DOHH2 (cell line): Measurements from ENCODE around the gene RASGRF1.

Experiments used
- H3F3A ChIP-seq: fragments of 200-600 bp; sonication (generic), shearing (Covaris generic); 2 replicates; pipeline ENCODE4 v1.6.0; 2016; ENCODE audit warnings: antibody characterized with exemption, mild to moderate bottlenecking; ENCODE audit not compliant: control insufficient read depth, insufficient read depth
- H3K27ac ChIP-seq: fragments of 200-600 bp; sonication (generic); 2 replicates; pipeline ENCODE4 v1.5.1; 2014; ENCODE audit warnings: low read depth, mild to moderate bottlenecking, low read length, moderate library complexity
- H3K27me3 ChIP-seq: fragments of 200-600 bp; sonication (generic); 2 replicates; pipeline ENCODE4 v1.6.1; 2014; ENCODE audit warnings: mild to moderate bottlenecking, low read length, mixed read lengths; ENCODE audit not compliant: control insufficient read depth
- H3K36me3 ChIP-seq: fragments of 200-600 bp; sonication (generic); 2 replicates; pipeline ENCODE4 v1.6.1; 2014; ENCODE audit warnings: mild to moderate bottlenecking, low read length, moderate library complexity, mixed read lengths; ENCODE audit not compliant: control insufficient read depth
- H3K4me1 ChIP-seq: fragments of 200-600 bp; sonication (generic); 2 replicates; pipeline ENCODE4 v1.6.1; 2014; ENCODE audit warnings: mild to moderate bottlenecking, low read length, mixed read lengths; ENCODE audit not compliant: control insufficient read depth
- H3K4me2 ChIP-seq: fragments of 200-600 bp; sonication (generic); 2 replicates; pipeline ENCODE4 v1.6.0; 2014; ENCODE audit warnings: mild to moderate bottlenecking, low read length, moderate library complexity
- H3K4me3 ChIP-seq: fragments of 200-600 bp; sonication (generic); 2 replicates; pipeline ENCODE4 v1.5.1; 2014; ENCODE audit warnings: mild to moderate bottlenecking, low read length, mixed read lengths
- H3K79me2 ChIP-seq: fragments of 200-600 bp; sonication (generic); 2 replicates; pipeline ENCODE4 v1.6.1; 2014; ENCODE audit warnings: mild to moderate bottlenecking, low read length, mixed read lengths; ENCODE audit not compliant: control insufficient read depth
- H3K9me2 ChIP-seq: fragments of 200-600 bp; sonication (generic); replicated peaks from 2 replicates; pipeline ENCODE4 v1.6.1; 2014; ENCODE audit warnings: mild to moderate bottlenecking, low read length, mixed read lengths; ENCODE audit not compliant: control insufficient read depth
- H3K9me3 ChIP-seq: fragments of 200-600 bp; sonication (generic); 2 replicates; pipeline ENCODE4 v1.6.1; 2014; ENCODE audit warnings: antibody characterized with exemption, low read length, mixed read lengths; ENCODE audit not compliant: control insufficient read depth, insufficient read depth
- H4K20me1 ChIP-seq: fragments of 200-600 bp; sonication (generic); 2 replicates; pipeline ENCODE4 v1.6.0; 2014; ENCODE audit warnings: low read depth, mild to moderate bottlenecking, antibody characterized with exemption, low read length, moderate library complexity; ENCODE audit not compliant: control insufficient read depth, insufficient read depth
- EZH2phosphoT487 ChIP-seq: fragments of 200-600 bp; sonication (generic); IDR thresholded peaks from 2 replicates; pipeline ENCODE4 v1.6.1; 2017; ENCODE audit warnings: borderline replicate concordance, mild to moderate bottlenecking, antibody characterized with exemption, low read length, moderate library complexity, mixed read lengths
- TF ChIP-seq, protein P1 (sequence below): fragments of 200-600 bp; sonication (generic); IDR thresholded peaks from one replicate; pipeline ENCODE4 v1.5.1; 2014; ENCODE audit warnings: antibody characterized with exemption, mild to moderate bottlenecking, low read depth, low read length; ENCODE audit not compliant: poor library complexity, severe bottlenecking

Gene RASGRF1

DNA sequence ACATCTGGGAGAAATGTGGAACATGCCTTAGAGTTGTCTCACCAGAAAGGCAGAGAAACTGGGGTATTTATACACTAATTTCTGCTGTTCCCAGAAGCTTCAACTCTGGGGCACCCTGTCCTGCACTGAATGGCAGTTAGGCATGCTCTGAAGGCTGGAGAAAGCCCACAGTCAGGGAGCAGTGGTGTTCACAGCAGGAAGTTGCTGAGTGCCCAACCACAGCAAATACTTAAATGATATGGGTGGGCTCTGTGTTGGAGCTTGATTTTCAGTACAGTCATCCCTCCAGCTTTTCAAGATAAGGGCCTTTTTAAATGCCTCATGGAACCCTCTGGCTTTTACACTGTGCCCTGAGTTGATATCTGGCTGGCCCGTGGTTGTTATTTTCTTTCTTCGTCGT, 38.7 kb upstream of the RASGRF1 start:
- Histone ChIP-seq H3K79me2 (no peaks in the 10 kb centered on the region), H3K36me3 (no peaks in the 10 kb centered on the region), H3K27me3 (peaks cover 8% of the 10 kb centered on the region; the same call in 1 of the 2 replicates), H3K9me3 (no peaks in the 10 kb centered on the region), H4K20me1 (no peaks in the 10 kb centered on the region), H3K27ac (no peak overlapping the region), H3K4me2 (no peak overlapping the region), H3F3A (no peaks in the 10 kb centered on the region), H3K4me1 (no peaks in the 10 kb centered on the region), H3K9me2 (no peaks in the 10 kb centered on the region), H3K4me3 (no peak overlapping the region)
- no peak for TF ChIP-seq EZH2phosphoT487
- TF ChIP-seq, protein P1, sequence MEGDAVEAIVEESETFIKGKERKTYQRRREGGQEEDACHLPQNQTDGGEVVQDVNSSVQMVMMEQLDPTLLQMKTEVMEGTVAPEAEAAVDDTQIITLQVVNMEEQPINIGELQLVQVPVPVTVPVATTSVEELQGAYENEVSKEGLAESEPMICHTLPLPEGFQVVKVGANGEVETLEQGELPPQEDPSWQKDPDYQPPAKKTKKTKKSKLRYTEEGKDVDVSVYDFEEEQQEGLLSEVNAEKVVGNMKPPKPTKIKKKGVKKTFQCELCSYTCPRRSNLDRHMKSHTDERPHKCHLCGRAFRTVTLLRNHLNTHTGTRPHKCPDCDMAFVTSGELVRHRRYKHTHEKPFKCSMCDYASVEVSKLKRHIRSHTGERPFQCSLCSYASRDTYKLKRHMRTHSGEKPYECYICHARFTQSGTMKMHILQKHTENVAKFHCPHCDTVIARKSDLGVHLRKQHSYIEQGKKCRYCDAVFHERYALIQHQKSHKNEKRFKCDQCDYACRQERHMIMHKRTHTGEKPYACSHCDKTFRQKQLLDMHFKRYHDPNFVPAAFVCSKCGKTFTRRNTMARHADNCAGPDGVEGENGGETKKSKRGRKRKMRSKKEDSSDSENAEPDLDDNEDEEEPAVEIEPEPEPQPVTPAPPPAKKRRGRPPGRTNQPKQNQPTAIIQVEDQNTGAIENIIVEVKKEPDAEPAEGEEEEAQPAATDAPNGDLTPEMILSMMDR, result no peak

DNA sequence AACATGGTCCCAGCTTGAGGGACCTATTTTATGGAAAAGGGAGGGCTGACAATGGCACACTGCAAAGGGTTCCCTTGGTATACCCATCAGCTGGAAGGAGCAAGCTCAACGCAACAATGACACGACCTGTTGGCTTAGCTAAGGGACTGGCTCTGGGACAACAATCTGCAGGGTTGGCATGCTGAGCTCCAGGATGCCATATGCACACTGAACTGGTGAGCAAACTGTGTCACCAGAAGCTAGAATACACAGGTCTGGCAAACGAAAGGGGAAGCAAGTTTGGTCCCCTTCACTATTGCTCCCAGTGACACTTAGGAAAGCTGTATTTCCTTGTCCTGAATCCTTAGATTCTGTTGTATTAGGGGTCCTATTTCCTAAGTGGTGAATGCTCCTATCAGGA, 38.0 kb upstream of the RASGRF1 start:
- Histone ChIP-seq H3K79me2 (no peaks in the 10 kb centered on the region), H3K4me3 (no peak overlapping the region), H3F3A (no peaks in the 10 kb centered on the region), H3K27me3 (peaks cover 8% of the 10 kb centered on the region; the same call in 1 of the 2 replicates), H3K4me1 (no peaks in the 10 kb centered on the region), H3K27ac (no peak overlapping the region), H3K36me3 (no peaks in the 10 kb centered on the region), H3K4me2 (no peak overlapping the region), H4K20me1 (no peaks in the 10 kb centered on the region), H3K9me3 (no peaks in the 10 kb centered on the region), H3K9me2 (no peaks in the 10 kb centered on the region)
- TF ChIP-seq, protein P1, result no peak
- TF ChIP-seq EZH2phosphoT487, result no peak

DNA sequence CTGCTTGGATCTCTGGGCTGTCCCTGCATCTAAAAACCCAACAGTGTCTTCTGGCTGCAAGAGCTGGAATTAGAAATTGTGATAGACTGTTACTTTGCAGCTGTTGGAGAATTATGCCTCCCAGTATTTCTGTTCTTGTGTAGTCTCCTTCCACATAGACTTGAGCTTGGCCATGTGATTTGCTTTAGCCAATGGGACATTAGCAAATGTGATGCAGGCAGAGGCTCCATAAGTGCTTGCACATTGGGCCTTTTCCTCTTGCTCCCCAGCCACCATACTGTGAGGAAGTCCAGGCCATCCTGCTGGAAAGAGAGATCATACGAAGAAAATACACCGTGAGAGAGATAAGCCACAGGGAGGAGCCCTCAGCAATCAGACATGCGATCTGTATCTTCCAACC, 33.8 kb upstream of the RASGRF1 start:
- Histone ChIP-seq H3K79me2 (no peaks in the 10 kb centered on the region), H4K20me1 (no peaks in the 10 kb centered on the region), H3K27me3 (peaks cover 8% of the 10 kb centered on the region; the same call in 1 of the 2 replicates), H3K27ac (no peak overlapping the region), H3K9me3 (no peaks in the 10 kb centered on the region), H3K36me3 (no peaks in the 10 kb centered on the region), H3F3A (no peaks in the 10 kb centered on the region), H3K9me2 (no peaks in the 10 kb centered on the region), H3K4me3 (no peak overlapping the region), H3K4me2 (no peak overlapping the region), H3K4me1 (no peaks in the 10 kb centered on the region)
- no peak for TF ChIP-seq EZH2phosphoT487
- TF ChIP-seq, protein P1, result no peak

DNA sequence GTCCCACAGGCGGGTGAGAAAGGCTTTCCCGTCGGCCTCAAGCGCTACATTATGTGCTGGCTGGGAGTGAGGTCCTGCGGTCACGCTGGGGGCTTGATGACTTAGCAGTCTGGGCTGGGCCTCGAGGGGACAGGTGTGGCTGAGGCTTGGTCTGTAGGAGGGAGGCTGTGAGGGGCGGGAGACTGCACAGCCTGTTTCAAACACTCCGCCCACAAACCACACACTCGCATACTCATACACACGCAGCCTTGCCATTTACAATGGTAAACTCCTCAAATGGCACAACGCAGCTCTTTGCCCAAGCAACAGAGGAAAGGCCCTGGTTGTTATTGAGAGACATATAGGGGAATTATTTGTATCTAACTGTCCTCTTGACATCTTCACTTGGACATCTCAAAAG, 32.4 kb upstream of the RASGRF1 start:
- Histone ChIP-seq H3K36me3 (no peaks in the 10 kb centered on the region), H3K27ac (no peak overlapping the region), H3K4me2 (no peak overlapping the region), H3K79me2 (no peaks in the 10 kb centered on the region), H3K9me2 (no peaks in the 10 kb centered on the region), H3K27me3 (peaks cover 8% of the 10 kb centered on the region; the same call in 1 of the 2 replicates), H3K4me1 (no peaks in the 10 kb centered on the region), H3F3A (no peaks in the 10 kb centered on the region), H3K9me3 (no peaks in the 10 kb centered on the region), H3K4me3 (no peak overlapping the region), H4K20me1 (no peaks in the 10 kb centered on the region)
- TF ChIP-seq EZH2phosphoT487, result no peak
- TF ChIP-seq, protein P1, result no peak
